GM18909 (cell line): ENCODE data around the gene C1orf52.

Source experiments
- ATAC-seq: cut with Tn5 transposase; IDR thresholded peaks from one replicate; pipeline ENCODE4 v1.9.1; 2021; ENCODE audit warnings: mild to moderate bottlenecking; ENCODE audit not compliant: unreplicated experiment, poor library complexity

Gene C1orf52

DNA sequence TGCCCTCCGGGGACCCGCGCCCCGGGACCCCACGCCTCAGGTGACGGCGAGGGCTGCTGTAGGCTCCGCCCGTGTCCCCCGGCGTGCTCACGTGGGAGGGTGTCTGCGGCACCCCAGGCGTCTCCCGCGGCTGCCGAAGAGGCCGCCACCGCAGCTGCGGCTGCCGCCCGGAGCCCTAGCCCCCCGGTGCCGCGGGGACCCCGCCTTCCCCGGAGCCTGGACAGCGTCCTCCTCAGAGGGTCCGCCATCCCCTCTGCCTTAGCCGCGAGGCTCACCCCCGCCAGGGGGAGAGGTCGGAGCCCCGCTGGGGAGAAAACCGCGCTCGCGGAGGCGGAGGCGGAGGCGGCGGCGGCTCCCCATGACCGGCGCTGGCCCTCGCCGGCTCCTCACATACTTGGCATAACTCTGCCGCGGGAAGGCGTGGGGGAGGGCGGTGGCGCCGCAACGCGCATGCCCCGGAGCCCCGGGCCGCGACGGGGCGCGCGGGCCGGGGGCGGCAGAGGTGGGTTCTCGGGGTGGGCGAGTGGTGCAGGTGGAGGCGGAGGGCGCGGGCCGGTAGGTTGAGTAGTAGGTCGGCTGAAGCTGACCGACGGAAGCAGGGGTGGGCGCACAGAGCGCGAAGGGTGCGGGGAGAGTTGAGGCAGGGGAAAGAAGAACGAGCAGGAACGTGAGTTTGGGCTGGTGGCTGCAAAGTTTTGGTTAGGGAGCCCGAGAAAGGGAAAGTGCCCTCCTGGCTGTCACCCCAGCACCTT, 57.9 kb downstream of the C1orf52 start:
- ATAC-seq: peak; percentile 57

DNA sequence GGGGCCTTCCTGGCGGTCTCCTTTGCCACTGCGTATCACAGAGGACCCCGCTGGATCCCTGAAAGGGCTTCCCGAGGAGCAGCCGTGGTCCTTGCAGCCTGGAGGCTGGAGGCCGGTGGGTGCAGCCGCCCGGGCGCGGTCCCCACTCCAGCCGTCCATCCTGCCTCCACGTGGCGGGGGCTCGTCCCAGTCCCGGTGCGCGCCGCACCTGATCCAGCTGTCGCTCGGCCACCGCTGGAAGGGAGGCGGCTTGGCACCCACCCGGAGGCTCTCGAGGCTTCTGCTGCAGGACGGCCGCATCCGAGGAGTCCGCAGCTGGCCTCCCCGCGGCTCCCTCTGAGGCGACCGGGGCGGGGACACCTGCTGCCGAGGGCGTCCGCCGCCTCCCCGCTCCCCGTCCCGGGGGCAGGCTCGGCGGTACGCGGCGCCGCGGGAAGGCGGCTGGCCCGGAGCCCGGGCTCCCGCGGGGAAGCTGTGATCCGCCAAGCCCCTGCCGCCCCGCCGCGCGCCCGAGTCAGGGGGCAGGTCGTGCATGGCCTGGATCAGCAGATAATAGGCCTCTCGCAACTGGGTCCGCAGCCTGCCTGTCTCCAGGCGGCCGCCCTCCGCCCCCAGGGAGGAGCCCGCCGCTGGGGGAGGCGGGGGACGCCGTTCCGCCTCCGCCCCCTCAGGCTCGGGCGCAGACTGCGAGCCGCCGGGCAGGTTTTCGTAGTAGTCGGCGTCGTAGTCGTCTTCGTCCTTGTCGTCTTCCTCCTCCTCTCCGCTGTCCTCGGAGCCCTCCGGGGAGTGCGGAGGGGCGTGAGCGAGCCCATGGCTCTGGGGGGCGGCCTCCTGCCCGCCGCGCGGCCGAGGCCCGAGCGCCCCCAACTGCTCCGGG, 58.8 kb downstream of the C1orf52 start, which contains the start of gene SYDE2:
TSS of gene SYDE2 (minus strand) at position 554 of the 877 bp plus-strand sequence. CDS start at position 534, 20 bp downstream.
- ATAC-seq: peak; percentile 71
